Heart right ventricle (tissue), 16 donors: ENCODE results near the gene PHF14. TPM values are rescaled to one million over a fixed set of nuclear protein-coding genes. Genes with fewer than 3 reads are reported as not detected.
"Not testable (repeated sequence)": the region's sequence is repeated elsewhere in the genome, so short reads cannot be mapped to it uniquely, and the experiment has no call there.

Source experiments
- ATAC-seq, 8 donors: fragments of 200-7000 bp; cut with Tn5 transposase; one replicate each; pipeline ENCODE4 v1.9.1; 2020; ENCODE audit warnings: mild to moderate bottlenecking in 8 of 8, moderate library complexity in 8 of 8, moderate number of reproducible peaks in 1 of 8
- DNase-seq, 2 donors: peaks; one replicate each; pipeline ENCODE4 v3.0.0-alpha.2; 2020
- H3K27ac ChIP-seq, 10 donors: fragments of 200-600 bp; sonication (generic) in 2 of 10; one replicate each; pipeline versions ENCODE4 v1.5.0 to v1.8.0; 2020 to 2022; ENCODE audit warnings: mild to moderate bottlenecking in 3 of 10
- H3K27me3 ChIP-seq, 7 donors: fragments of 200-600 bp; one replicate each; pipeline ENCODE4 v1.8.0; 2021 to 2022; ENCODE audit warnings: mild to moderate bottlenecking in 2 of 7
- H3K36me3 ChIP-seq, 9 donors: fragments of 200-600 bp; sonication (generic) in 1 of 9; one replicate each; pipeline versions ENCODE4 v1.5.0 to v1.8.0; 2020 to 2022; ENCODE audit warnings: mild to moderate bottlenecking in 2 of 9
- H3K4me1 ChIP-seq, 9 donors: fragments of 200-600 bp; sonication (generic) in 1 of 9; one replicate each; pipeline versions ENCODE4 v1.5.0 to v1.8.0; 2020 to 2022; ENCODE audit warnings: mild to moderate bottlenecking in 4 of 9
- H3K4me3 ChIP-seq, 10 donors: fragments of 200-600 bp; sonication (generic) in 2 of 10; one replicate each; pipeline versions ENCODE4 v1.5.0 to v1.8.0; 2020 to 2022; ENCODE audit warnings: mild to moderate bottlenecking in 7 of 10, moderate library complexity in 2 of 10
- H3K9me3 ChIP-seq, 11 donors: fragments of 200-600 bp in 10 of 11; sonication (generic) in 2 of 11; one replicate each; pipeline versions ENCODE4 v1.5.0 to v1.8.0; 2013 to 2022; ENCODE audit warnings: mild to moderate bottlenecking in 2 of 11, control low read depth in 1 of 11, moderate library complexity in 1 of 11
- CTCF ChIP-seq, 9 donors: fragments of 200-600 bp; sonication (generic) in 2 of 9; IDR thresholded peaks; one replicate each; pipeline versions ENCODE4 v1.5.0 to v1.8.0; 2021 to 2022; ENCODE audit warnings: antibody characterized with exemption in 9 of 9, mild to moderate bottlenecking in 5 of 9, moderate library complexity in 1 of 9
- WGBS, 2 donors: extraction: QIAGEN DNeasy Blood & Tissue Kit; methylation state at CpG; one replicate each; pipeline ENCODE4 v1.1.7; 2013; ENCODE audit warnings: inconsistent platforms in 1 of 2; 5-methylcytosine and 5-hydroxymethylcytosine counted together
- intact Hi-C, 10 donors: fragments of 100-400 bp; cut with DNase I; formaldehyde crosslinking; loops; one replicate each; pipeline versions ENCODE4 v1.11.1 to v1.14.2; 2022
- polyA plus RNA-seq, 2 donors: library from polyadenylated mRNA; stranded (reverse); fragments of 200-250 nt; gene quantifications; one replicate each; pipeline ENCODE4 v1.2.3, GENCODE V29; 2013
- total RNA-seq, 10 donors: library from RNA; stranded (reverse); fragmentation: NEBNext Ultra II Directional in 3 of 10; extraction: Animal tissue kit (Norgen Biotek cat#: 25700) in 3 of 10; gene quantifications; one replicate each; pipeline versions ENCODE4 v1.2.1 to v1.2.4, GENCODE V29; 2021 to 2023
- donor health status: Arrhythmogenic right ventricular cardiomyopathy.
- donor health status: ischemic (EF 13 %, LVEDD 7.1; RV severe dilation, severe dysfunction).
- donor health status: healthy with polysubstance abuse.
- donor health status: DM: no; HTN: yes; CAD: no.
- donor health status: DM: no; HTN: no; CAD: no.
- donor health status: ischemic (EF 25% LVEDD 6.9; RV normal size, moderate dysfunction).
- donor health status: ischemic (EF 25% LVEDD 5.7; RV mildly dilated, moderate dysfunction).
- donor health status: healthy.
- donor health status: DM: yes; HTN: yes; CAD: no.
- donor health status: Ischemic cardiomyopathy.
- donor health status: ischemic (EF 35%, LVEDD 5.7; RV mildly dilated, moderate dysfunction).
- donor health status: nonischemic (EF 11% LVEDD 7.7; RV severe dilation, severe dysfunction).
- donor health status: DM: yes; HTN: yes; CAD: no.
- donor health status: PGD.
- donor health status: ischemic (EF 29% LVEDD 5.4; RV normal size, mild dysfunction).
- donor health status: nonischemic (EF 23%, LVEDD 6.1; RV moderate dilation, normal function).

The PHF14 gene
- total and polyA plus RNA-seq, 12 donors = 11.9 to 21.4 (median 14.8) TPM

- Histone ChIP-seq H3K36me3 (no peaks in the 10 kb centered on the region), H3K27ac (no peak overlapping the region), H3K9me3 (peaks cover 0 to 13% (median 0%) of the 10 kb centered on the region in 11 donors), H3K4me1 (no peaks in the 10 kb centered on the region), H3K4me3 (no peak overlapping the region), H3K27me3 (peaks cover 0 to 3% (median 0%) of the 10 kb centered on the region in 7 donors)
- no peak for DNase-seq
- WGBS, 2 donors = 85 to 91% methylated on average over 4 of the region's 4 CpGs
- intact Hi-C loops = no loop called here
- TF ChIP-seq CTCF (IDR thresholded peaks at IDR 0.05) = no peak
- ATAC-seq = no peak
Measured at GRCh38 chr7:10956528-10956927, 17.1 kb upstream of the PHF14 start.

GRCh38 chr7:10960242-10960641 is 13.4 kb upstream of the PHF14 start:
- H3K27ac ChIP-seq, H3K4me3 ChIP-seq, ATAC-seq, intact Hi-C loops, H3K36me3 ChIP-seq, DNase-seq, H3K27me3 ChIP-seq, H3K4me1 ChIP-seq: not testable (repeated sequence)
- H3K9me3 ChIP-seq = peaks cover 0 to 13% (median 0%) of the 10 kb centered on the region in 11 donors
- 78 to 83% methylated on average over 1 of the region's 1 CpG for WGBS, 2 donors

GRCh38 chr7:10965016-10965415 is 8.7 kb upstream of the PHF14 start:
- DNase-seq, H3K27ac ChIP-seq, H3K4me1 ChIP-seq, intact Hi-C loops, ATAC-seq, H3K4me3 ChIP-seq, H3K36me3 ChIP-seq: not testable (repeated sequence)
- 95 to 99% methylated on average over 4 of the region's 4 CpGs for WGBS, 2 donors
- peaks cover 0 to 11% (median 0%) of the 10 kb centered on the region in 11 donors for H3K9me3 ChIP-seq
- peaks cover 0 to 31% (median 15%) of the 10 kb centered on the region in 7 donors for H3K27me3 ChIP-seq

GRCh38 chr7:10972174-10972573 is 1.5 kb upstream of the PHF14 start:
- intact Hi-C loops = loop anchor here in 2 of 10 donors (2.0 to 10.0 kb wide), 2 partner anchors 31 to 223 kb away; a partner anchor contains a TSS
- Histone ChIP-seq H3K4me1 (peaks cover 0 to 22% (median 17%) of the 10 kb centered on the region in 9 donors), H3K27ac (no peak overlapping the region), H3K36me3 (peaks cover 0 to 20% (median 6%) of the 10 kb centered on the region in 9 donors), H3K9me3 (no peaks in the 10 kb centered on the region), H3K4me3 (no peak overlapping the region), H3K27me3 (peaks cover 0 to 14% (median 6%) of the 10 kb centered on the region in 7 donors)
- DNase-seq (no peak), ATAC-seq (no peak)
- no peak for TF ChIP-seq CTCF (IDR thresholded peaks at IDR 0.05)
- 95 to 97% methylated on average over 5 of the region's 5 CpGs for WGBS, 2 donors

GRCh38 chr7:10973942-10974911 is 555 bp downstream of the PHF14 start:
- no peak for TF ChIP-seq CTCF (IDR thresholded peaks at IDR 0.05)
- peaks cover 0 to 28% (median 6%) of the 10 kb centered on the region in 9 donors for H3K36me3 ChIP-seq
- intact Hi-C loops = loop anchor here in 5 of 10 donors (1.0 to 10.0 kb wide), 3 partner anchors 33 to 221 kb away; a partner anchor contains a TSS
- WGBS, 2 donors = 1% methylated on average over 44 to 47 of the region's 47 CpGs
- peak overlapping the region; percentile 6 to 93 (median 84) for H3K27ac ChIP-seq
- no peaks in the 10 kb centered on the region for H3K9me3 ChIP-seq
- peaks cover 0 to 22% (median 17%) of the 10 kb centered on the region in 9 donors for H3K4me1 ChIP-seq
- no peak for DNase-seq
- peak overlapping the region; percentile 62 to 88 (median 84) for H3K4me3 ChIP-seq
- ATAC-seq = peak; percentile 13 to 57 (median 38)
- H3K27me3 ChIP-seq = peaks cover 0 to 4% (median 0%) of the 10 kb centered on the region in 7 donors
